HEK293T (cell line): ENCODE results near the gene SART3.

Experiments
- CTCF ChIA-PET: fragments of 350-600 bp; formaldehyde crosslinking; extraction: SDS; loops from one replicate; lab custom pipeline; 2021; ENCODE audit warnings: antibody characterized with exemption, inconsistent platforms; lab: Yijun Ruan, JAX
- POLR2A ChIA-PET: fragments of 350-600 bp; formaldehyde crosslinking; extraction: SDS; loops from one replicate; lab custom pipeline; 2020; ENCODE audit warnings: antibody characterized with exemption, inconsistent platforms; lab: Yijun Ruan, JAX
- DNase-seq: peaks from one replicate; pipeline ENCODE4 v3.0.0; 2012; ENCODE audit warnings: mixed read lengths; ENCODE audit errors: extremely low spot score
- ARNT ChIP-seq: fragments of 450-650 bp; IDR thresholded peaks from 2 replicates; pipeline ENCODE4 v1.6.1; 2017; ENCODE audit warnings: mild to moderate bottlenecking
- BHLHE40 ChIP-seq: fragments of 450-650 bp; IDR thresholded peaks from 2 replicates; pipeline ENCODE4 v1.6.1; 2016; ENCODE audit warnings: mild to moderate bottlenecking, moderate library complexity, borderline replicate concordance
- CTBP1 ChIP-seq: fragments of 450-650 bp; IDR thresholded peaks from 2 replicates; pipeline ENCODE4 v1.6.1; 2016; ENCODE audit warnings: borderline replicate concordance
- ELF4 ChIP-seq: fragments of 450-650 bp; IDR thresholded peaks from 2 replicates; pipeline ENCODE4 v1.6.1; 2017; ENCODE audit warnings: antibody characterized with exemption
- FOXA1 ChIP-seq: fragments of 450-650 bp; IDR thresholded peaks from 2 replicates; pipeline ENCODE4 v1.6.1; 2016; ENCODE audit warnings: mild to moderate bottlenecking
- FOXK2 ChIP-seq: fragments of 450-650 bp; IDR thresholded peaks from 2 replicates; pipeline ENCODE4 v1.6.1; 2016; ENCODE audit warnings: mild to moderate bottlenecking
- FOXM1 ChIP-seq: fragments of 450-650 bp; IDR thresholded peaks from 2 replicates; pipeline ENCODE4 v1.6.1; 2017; ENCODE audit warnings: mild to moderate bottlenecking, borderline replicate concordance
- HDGF ChIP-seq: fragments of 450-650 bp; IDR thresholded peaks from 2 replicates; pipeline ENCODE4 v1.6.1; 2017; ENCODE audit warnings: antibody characterized with exemption, borderline replicate concordance
- L3MBTL2 ChIP-seq: fragments of 450-650 bp; conservative IDR thresholded peaks from 2 replicates; pipeline ENCODE4 v1.6.1; 2016; ENCODE audit warnings: mild to moderate bottlenecking
- LEF1 ChIP-seq: fragments of 450-650 bp; IDR thresholded peaks from 2 replicates; pipeline ENCODE4 v1.6.1; 2017; ENCODE audit warnings: mild to moderate bottlenecking, borderline replicate concordance
- NFRKB ChIP-seq: fragments of 450-650 bp; IDR thresholded peaks from 2 replicates; pipeline ENCODE4 v1.6.1; 2016; ENCODE audit warnings: mild to moderate bottlenecking, moderate library complexity
- SP1 ChIP-seq: fragments of 450-650 bp; IDR thresholded peaks from 2 replicates; pipeline ENCODE4 v1.6.1; 2017
- SUZ12 ChIP-seq: fragments of 450-650 bp; IDR thresholded peaks from 2 replicates; pipeline ENCODE4 v1.6.1; 2016; ENCODE audit warnings: mild to moderate bottlenecking
- TARDBP ChIP-seq: fragments of 450-650 bp; IDR thresholded peaks from 2 replicates; pipeline ENCODE4 v1.6.1; 2016
- ZNF384 ChIP-seq: fragments of 450-650 bp; IDR thresholded peaks from 2 replicates; pipeline ENCODE4 v1.6.1; 2016
- TF ChIP-seq, protein P1 (sequence below): fragments of 450-650 bp; IDR thresholded peaks from 2 replicates; pipeline ENCODE4 v1.6.1; 2016

SART3 gene

GRCh38 chr12:108564724-108565123 is 3.8 kb upstream of the SART3 start:
- CTCF ChIA-PET: interaction anchor here (0.6 to 1.7 kb wide), 2 partner anchors 52 to 54 kb away, joined by 3 to 4 read pairs; no protein-coding TSS in a partner anchor
- DNase-seq: no peak
- TF ChIP-seq BHLHE40 (no peak), ZNF384 (no peak), FOXM1 (no peak), NFRKB (no peak), FOXK2 (no peak), SP1 (no peak), ARNT (no peak), SUZ12 (no peak), ELF4 (no peak), HDGF (no peak), LEF1 (no peak), CTBP1 (no peak)
- POLR2A ChIA-PET: no interaction called here

GRCh38 chr12:108563804-108564151 is 2.8 kb upstream of the SART3 start:
- DNase-seq: no peak
- TF ChIP-seq FOXK2: no peak
- no peak for TF ChIP-seq FOXM1
- no peak for TF ChIP-seq ELF4
- TF ChIP-seq NFRKB: no peak
- no peak for TF ChIP-seq BHLHE40
- ChIA-PET POLR2A (no interaction called here), CTCF (interaction anchor here (0.7 kb wide), 1 partner anchor 53 kb away, joined by 3 read pairs; no protein-coding TSS in a partner anchor)

- no peak for TF ChIP-seq FOXA1
- TF ChIP-seq, protein P1, sequence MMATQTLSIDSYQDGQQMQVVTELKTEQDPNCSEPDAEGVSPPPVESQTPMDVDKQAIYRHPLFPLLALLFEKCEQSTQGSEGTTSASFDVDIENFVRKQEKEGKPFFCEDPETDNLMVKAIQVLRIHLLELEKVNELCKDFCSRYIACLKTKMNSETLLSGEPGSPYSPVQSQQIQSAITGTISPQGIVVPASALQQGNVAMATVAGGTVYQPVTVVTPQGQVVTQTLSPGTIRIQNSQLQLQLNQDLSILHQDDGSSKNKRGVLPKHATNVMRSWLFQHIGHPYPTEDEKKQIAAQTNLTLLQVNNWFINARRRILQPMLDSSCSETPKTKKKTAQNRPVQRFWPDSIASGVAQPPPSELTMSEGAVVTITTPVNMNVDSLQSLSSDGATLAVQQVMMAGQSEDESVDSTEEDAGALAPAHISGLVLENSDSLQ: peak; percentile 80
- DNase-seq: peak; percentile 81
- CTCF ChIA-PET: interaction anchor here (0.7 to 1.0 kb wide), 2 partner anchors 49 to 54 kb away, joined by 3 to 7 read pairs; no protein-coding TSS in a partner anchor
- POLR2A ChIA-PET: interaction anchor here (0.8 to 1.6 kb wide), 3 partner anchors 33 to 57 kb away, joined by 3 to 10 read pairs (median 5); no protein-coding TSS in a partner anchor
Observed at GRCh38 chr12:108563136-108563803, 2.3 kb upstream of the SART3 start.

DNA sequence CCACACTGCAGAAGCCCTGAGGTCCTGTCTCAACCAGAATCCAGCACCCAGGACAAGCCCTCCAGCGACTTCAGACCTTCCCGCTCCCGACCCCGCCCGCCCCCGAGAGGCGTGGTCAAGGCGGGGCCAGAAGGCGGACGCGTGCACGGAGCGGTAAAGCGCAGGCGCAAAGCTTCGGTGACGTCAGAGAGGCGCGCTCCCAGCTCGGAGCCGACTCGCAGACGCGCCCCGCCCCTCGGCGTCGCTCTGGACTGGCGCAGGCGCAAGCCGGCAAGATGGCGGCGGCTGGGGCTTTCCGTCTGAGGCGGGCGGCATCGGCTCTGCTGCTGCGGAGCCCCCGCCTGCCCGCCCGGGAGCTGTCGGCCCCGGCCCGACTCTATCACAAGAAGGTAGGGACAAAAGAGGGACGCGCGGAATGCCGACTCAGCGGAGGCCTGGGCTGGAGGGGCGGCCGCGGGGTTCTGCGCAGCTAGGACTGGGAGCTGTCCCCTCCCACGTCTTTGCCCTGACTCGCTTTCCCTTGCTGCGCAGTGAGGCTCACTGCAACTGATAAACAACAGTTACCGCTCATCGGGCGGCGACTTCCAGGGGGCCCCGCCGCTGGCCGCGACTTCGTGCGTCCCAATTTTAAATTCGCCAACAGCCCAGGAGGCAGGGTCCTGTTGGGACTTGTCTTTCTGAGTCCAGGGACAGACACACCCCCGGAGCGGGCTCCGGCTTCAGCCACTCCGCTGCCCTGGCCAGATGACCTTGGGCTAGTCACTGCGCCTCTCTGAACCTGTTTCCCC is 1.6 kb upstream of the SART3 start, which contains the start of gene ISCU:
Gene ISCU (plus strand): TSS at position 249 of the 788 bp plus-strand sequence. CDS start 27 bp downstream, at position 276.
- ChIA-PET CTCF (interaction anchor here (0.6 to 1.0 kb wide), 3 partner anchors 50 to 534 kb away, joined by 3 to 7 read pairs (median 3); no protein-coding TSS in a partner anchor), POLR2A (interaction anchor here (0.7 to 1.9 kb wide), 11 partner anchors 8 to 525 kb away, joined by 3 to 10 read pairs (median 3); no protein-coding TSS in a partner anchor)
- TF ChIP-seq ELF4 (peak; percentile 39; the same call in 1 of the 2 replicates), FOXA1 (no peak)
- peak; percentile 99 for DNase-seq

DNA sequence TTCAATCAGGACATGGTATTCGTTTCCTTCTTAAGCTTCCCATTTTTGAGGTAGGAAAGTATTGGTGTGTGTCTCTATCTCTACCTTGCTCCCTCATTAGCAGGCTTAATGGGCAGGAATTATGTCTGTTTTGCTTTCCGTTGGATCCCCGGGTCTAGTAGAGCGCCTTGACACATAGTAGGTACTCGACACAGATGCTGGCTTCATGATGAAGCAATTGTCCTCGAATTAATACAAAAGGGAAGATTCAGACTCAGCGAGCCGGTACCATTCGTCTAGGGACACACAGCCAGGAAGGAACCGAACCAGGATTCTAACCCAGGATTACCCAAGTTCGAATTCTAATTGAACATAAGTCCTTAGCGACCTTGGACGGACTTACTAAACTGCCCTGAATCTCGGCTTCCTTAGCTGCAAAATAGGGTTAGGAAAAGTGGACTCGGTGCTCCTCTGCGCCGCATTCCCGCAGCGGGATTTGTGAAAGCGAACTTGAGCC is 927 bp upstream of the SART3 start:
- ChIA-PET CTCF (interaction anchor here (0.6 to 1.0 kb wide), 3 partner anchors 51 to 534 kb away, joined by 3 to 7 read pairs (median 3); no protein-coding TSS in a partner anchor), POLR2A (interaction anchor here (0.7 to 1.9 kb wide), 11 partner anchors 8 to 525 kb away, joined by 3 to 10 read pairs (median 3); no protein-coding TSS in a partner anchor)
- TF ChIP-seq L3MBTL2 (no peak; the same call in 1 of the 2 replicates), HDGF (no peak), ARNT (no peak), NFRKB (no peak), FOXM1 (no peak), FOXK2 (no peak), FOXA1 (no peak), CTBP1 (no peak), TARDBP (no peak), SP1 (no peak), ELF4 (no peak), ZNF384 (no peak)
- TF ChIP-seq, protein P1: no peak
- DNase-seq: no peak

DNA sequence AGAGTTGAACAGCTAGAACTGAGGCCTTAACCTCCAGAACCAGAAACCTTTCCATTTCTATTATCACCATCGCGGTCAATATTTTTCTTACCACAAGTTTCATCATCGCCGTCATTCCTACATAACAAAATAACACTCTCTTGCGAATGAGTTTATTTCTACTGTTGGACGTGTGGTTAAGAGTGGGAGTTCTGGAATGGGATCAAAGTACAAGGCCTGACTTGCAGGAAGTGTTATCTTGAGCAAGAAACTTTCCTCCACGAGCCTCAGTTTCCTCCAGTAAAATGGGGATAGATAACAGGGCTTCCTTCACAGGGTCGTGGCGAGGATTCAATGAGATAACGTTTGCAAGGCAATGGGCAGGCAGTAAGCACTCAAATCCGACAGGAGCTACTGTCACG is 652 bp downstream of the SART3 start:
- ChIA-PET POLR2A (interaction anchor here (0.6 to 0.8 kb wide), 2 partner anchors 25 to 45 kb away, joined by 3 to 5 read pairs; partner anchors contain the start of gene FICD), CTCF (interaction anchor here (0.6 to 1.2 kb wide), 2 partner anchors 58 to 642 kb away, joined by 3 read pairs; no protein-coding TSS in a partner anchor)
- no peak for TF ChIP-seq FOXA1
- TF ChIP-seq, protein P1: no peak
- no peak for TF ChIP-seq FOXK2
- TF ChIP-seq CTBP1: no peak
- no peak for TF ChIP-seq HDGF
- TF ChIP-seq ARNT: no peak
- TF ChIP-seq TARDBP: no peak
- no peak for TF ChIP-seq NFRKB
- TF ChIP-seq BHLHE40: no peak
- TF ChIP-seq FOXM1: no peak
- no peak for TF ChIP-seq LEF1
- no peak for TF ChIP-seq SP1
- TF ChIP-seq ELF4: no peak
- no peak for TF ChIP-seq ZNF384
- no peak for TF ChIP-seq L3MBTL2
- no peak for TF ChIP-seq SUZ12
- DNase-seq: no peak
